ENCODE results near the gene ZNF276.
"Not testable (repeated sequence)": the region's sequence is repeated elsewhere in the genome, so short reads cannot be mapped to it uniquely, and the experiment has no call there.

DNA sequence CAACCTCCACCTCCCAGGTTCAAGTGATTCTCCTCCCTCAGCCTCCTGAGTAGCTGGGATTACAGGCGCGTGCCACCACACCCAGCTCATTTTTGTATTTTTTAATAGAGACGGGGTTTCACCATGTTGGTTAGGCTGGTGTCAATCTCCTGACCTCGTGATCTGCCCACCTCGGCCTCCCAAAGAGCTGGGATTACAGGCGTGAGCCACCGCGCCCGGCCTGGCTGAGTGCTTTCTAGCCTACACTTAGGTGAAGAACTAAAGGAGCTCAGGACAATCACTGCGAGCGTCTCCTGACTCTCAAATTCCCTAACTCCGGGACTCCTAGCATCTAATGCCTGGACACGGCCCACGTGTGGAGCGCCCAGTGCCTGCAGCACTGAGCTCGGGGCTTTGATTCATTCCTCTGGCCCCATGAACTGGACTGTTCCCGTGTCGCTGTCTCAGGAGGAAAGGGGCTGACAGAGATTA, 21.7 kb upstream of the ZNF276 start:
- not testable (repeated sequence) for TF ChIP-seq MAX (IDR thresholded peaks at IDR 0.05; ENCODE audit: low read depth); YY1 (IDR thresholded peaks at IDR 0.05; ENCODE audit: low read depth); MXI1 (IDR thresholded peaks at IDR 0.05; ENCODE audit: low read depth, low read length); RAD21 (IDR thresholded peaks at IDR 0.05; ENCODE audit: low read length); CHD2 (IDR thresholded peaks at IDR 0.05; ENCODE audit: low read length, partially characterized antibody); POLR2AphosphoS5 (IDR thresholded peaks at IDR 0.05; ENCODE audit: low read depth, low read length); SMC3 (IDR thresholded peaks at IDR 0.05; ENCODE audit: low read depth, low read length); RFX5 (IDR thresholded peaks at IDR 0.05; ENCODE audit: low read length)
- TF ChIP-seq, protein P1, sequence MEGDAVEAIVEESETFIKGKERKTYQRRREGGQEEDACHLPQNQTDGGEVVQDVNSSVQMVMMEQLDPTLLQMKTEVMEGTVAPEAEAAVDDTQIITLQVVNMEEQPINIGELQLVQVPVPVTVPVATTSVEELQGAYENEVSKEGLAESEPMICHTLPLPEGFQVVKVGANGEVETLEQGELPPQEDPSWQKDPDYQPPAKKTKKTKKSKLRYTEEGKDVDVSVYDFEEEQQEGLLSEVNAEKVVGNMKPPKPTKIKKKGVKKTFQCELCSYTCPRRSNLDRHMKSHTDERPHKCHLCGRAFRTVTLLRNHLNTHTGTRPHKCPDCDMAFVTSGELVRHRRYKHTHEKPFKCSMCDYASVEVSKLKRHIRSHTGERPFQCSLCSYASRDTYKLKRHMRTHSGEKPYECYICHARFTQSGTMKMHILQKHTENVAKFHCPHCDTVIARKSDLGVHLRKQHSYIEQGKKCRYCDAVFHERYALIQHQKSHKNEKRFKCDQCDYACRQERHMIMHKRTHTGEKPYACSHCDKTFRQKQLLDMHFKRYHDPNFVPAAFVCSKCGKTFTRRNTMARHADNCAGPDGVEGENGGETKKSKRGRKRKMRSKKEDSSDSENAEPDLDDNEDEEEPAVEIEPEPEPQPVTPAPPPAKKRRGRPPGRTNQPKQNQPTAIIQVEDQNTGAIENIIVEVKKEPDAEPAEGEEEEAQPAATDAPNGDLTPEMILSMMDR (IDR thresholded peaks at IDR 0.05), result not testable (repeated sequence)

Measured in SK-N-SH (cell line).